D721Med (cell line): ENCODE measurements around the gene GDPD5.

ENCODE experiments used
- DNase-seq: peaks from one replicate; pipeline ENCODE4 v3.0.0; 2011; ENCODE audit warnings: low spot score; ENCODE audit not compliant: insufficient read length
- FAIRE-seq: peaks from 2 replicates; lab custom pipeline; 2011; peaks lifted over from hg19 to GRCh38; lab: Jason Lieb, UNC
- CTCF ChIP-seq: IDR thresholded peaks from 2 replicates; pipeline ENCODE4 v1.5.1; 2012; ENCODE audit warnings: mild to moderate bottlenecking, control low read depth; ENCODE audit not compliant: insufficient read depth; ENCODE audit errors: missing control alignments

Gene GDPD5

GRCh38 chr11:75525433-75526191 lies at the start of gene GDPD5:
GDPD5 (minus strand) TSS chr11:75525941; CDS start chr11:75477735, 48,206 bp downstream.
- TF ChIP-seq CTCF: peak; percentile 48
- DNase-seq (peak; percentile 99), FAIRE-seq (no peak)

GRCh38 chr11:75574698-75575602 lies 49.2 kb upstream of the GDPD5 start:
- no peak for DNase-seq
- FAIRE-seq: no peak
- no peak for TF ChIP-seq CTCF

GRCh38 chr11:75572744-75573143 lies 47.0 kb upstream of the GDPD5 start:
- TF ChIP-seq CTCF: no peak
- DNase-seq: no peak
- no peak for FAIRE-seq

GRCh38 chr11:75571625-75572024 lies 45.9 kb upstream of the GDPD5 start:
- no peak for DNase-seq
- no peak for FAIRE-seq
- TF ChIP-seq CTCF: no peak

GRCh38 chr11:75570559-75571139 lies 44.9 kb upstream of the GDPD5 start:
- FAIRE-seq: no peak
- TF ChIP-seq CTCF: no peak
- no peak for DNase-seq

GRCh38 chr11:75568616-75569219 lies 43.0 kb upstream of the GDPD5 start:
- no peak for FAIRE-seq
- TF ChIP-seq CTCF: no peak
- no peak for DNase-seq
